HCT116 (cell line): ENCODE data around the gene STON1. TPM values are rescaled to one million over a fixed set of nuclear protein-coding genes. Genes with fewer than 3 reads are reported as not detected.

Experiments used
- ATAC-seq: fragments of 200-7000 bp; cut with Tn5 transposase; 2 replicates; pipeline ENCODE4 v1.9.1; 2020; ENCODE audit warnings: mild to moderate bottlenecking, moderate library complexity
- BruUV-seq: library from RNA; stranded (reverse); fragments of 400-500 nt; replicated peaks from 2 replicates; lab custom pipeline; 2021; lab: Mats Ljungman, UMichigan
- CTCF ChIA-PET: fragments of 300-600 bp; sonication (Branson Sonifier 250); formaldehyde crosslinking; loops from one replicate; lab custom pipeline; 2021; ENCODE audit warnings: antibody characterized with exemption; lab: Charles Lee
- POLR2A ChIA-PET: fragments of 300-600, 350-600 bp; sonication (Branson Sonifier 250); formaldehyde crosslinking; loops from one replicate; lab custom pipeline; 2021; ENCODE audit warnings: antibody characterized with exemption; lab: Charles Lee
- RAD21 ChIA-PET, 2 experiments: fragments of 300-600 bp; sonication (Branson Sonifier 250); formaldehyde crosslinking; loops; one replicate each; lab custom pipeline; 2023; ENCODE audit warnings: low total read pairs in 2 of 2; ENCODE audit not compliant: uncharacterized antibody in 2 of 2, unreplicated experiment in 2 of 2, low non-redundant PET in 1 of 2; lab: Charles Lee
- DNase-seq: peaks from one replicate; pipeline ENCODE4 v3.0.0-alpha.2; 2010; ENCODE audit warnings: low read depth, low spot score
- H2AFZ ChIP-seq: fragments of 200-600 bp; shearing (Covaris generic), sonication (generic); 2 replicates; pipeline ENCODE4 v1.6.1; 2017; ENCODE audit warnings: low read depth, mixed run types, mixed read lengths, antibody characterized with exemption, low read length; ENCODE audit not compliant: poor library complexity, severe bottlenecking
- H3K27ac ChIP-seq: 2 replicates; pipeline ENCODE4 v1.5.1; 2012; ENCODE audit warnings: low read depth, low read length
- H3K27me3 ChIP-seq: fragments of 200-600 bp; sonication (generic); 2 replicates; pipeline ENCODE4 v1.6.1; 2016; ENCODE audit warnings: mixed run types, low read length, mixed read lengths; ENCODE audit not compliant: insufficient read depth
- H3K36me3 ChIP-seq, 2 experiments: fragments of 200-500 bp in 1 of 2; fragments of 200-600 bp in 1 of 2; sonication (Bioruptor generic) in 1 of 2; sonication (generic) in 1 of 2; 2 replicates each; pipeline versions ENCODE4 v1.5.1 to v1.6.1; 2014 to 2016; ENCODE audit warnings: low read length in 2 of 2, inconsistent platforms in 1 of 2, mixed read lengths in 1 of 2, mixed run types in 1 of 2; ENCODE audit not compliant: insufficient read depth in 2 of 2, control insufficient read depth in 1 of 2
- H3K4me1 ChIP-seq, 2 experiments: fragments of 200-600 bp in 1 of 2; sonication (generic) in 1 of 2; 2 replicates each; pipeline versions ENCODE4 v1.5.1 to v1.6.1; 2012 to 2017; ENCODE audit warnings: low read length in 2 of 2, inconsistent platforms in 1 of 2, mild to moderate bottlenecking in 1 of 2, mixed read lengths in 1 of 2, mixed run types in 1 of 2, moderate library complexity in 1 of 2; ENCODE audit not compliant: insufficient read depth in 2 of 2, control insufficient read depth in 1 of 2
- H3K4me2 ChIP-seq: fragments of 200-600 bp; sonication (generic); 2 replicates; pipeline ENCODE4 v1.6.1; 2017; ENCODE audit warnings: mixed run types, low read length, mixed read lengths
- H3K4me3 ChIP-seq, 2 experiments: fragments of 200-600 bp in 1 of 2; sonication (generic) in 1 of 2; replicated peaks in 1 of 2; 2 replicates each; pipeline ENCODE4 v1.5.1; 2011 to 2016; ENCODE audit warnings: low read length in 2 of 2, control low read depth in 1 of 2, low read depth in 1 of 2, mild to moderate bottlenecking in 1 of 2, mixed read lengths in 1 of 2, mixed run types in 1 of 2
- H3K79me2 ChIP-seq: fragments of 200-600 bp; sonication (generic); 2 replicates; pipeline ENCODE4 v1.6.1; 2017; ENCODE audit warnings: mild to moderate bottlenecking, mixed run types, low read length, moderate library complexity, mixed read lengths; ENCODE audit not compliant: insufficient read depth
- H3K9ac ChIP-seq: fragments of 200-600 bp; sonication (generic); 2 replicates; pipeline ENCODE4 v1.6.1; 2016; ENCODE audit warnings: low read length, mixed read lengths
- H3K9me2 ChIP-seq: fragments of 200-600 bp; sonication (generic), shearing (Covaris generic); 2 replicates; pipeline ENCODE4 v1.6.1; 2017; ENCODE audit warnings: mixed run types, mild to moderate bottlenecking, moderate library complexity; ENCODE audit not compliant: insufficient read depth
- H3K9me3 ChIP-seq, 2 experiments: fragments of 200-500 bp in 1 of 2; fragments of 200-600 bp in 1 of 2; sonication (Bioruptor generic) in 1 of 2; sonication (generic) in 1 of 2; 2 replicates each; pipeline ENCODE4 v1.6.1; 2014 to 2017; ENCODE audit warnings: low read length in 2 of 2, mixed read lengths in 2 of 2, inconsistent platforms in 1 of 2, low read depth in 1 of 2, mild to moderate bottlenecking in 1 of 2, mixed run types in 1 of 2, moderate library complexity in 1 of 2; ENCODE audit not compliant: control insufficient read depth in 1 of 2, insufficient read depth in 1 of 2
- H4K20me1 ChIP-seq: fragments of 200-600 bp; sonication (generic), shearing (Covaris generic); 2 replicates; pipeline ENCODE4 v1.6.1; 2017; ENCODE audit warnings: mixed run types, mild to moderate bottlenecking, moderate library complexity; ENCODE audit not compliant: insufficient read depth
- CEBPB ChIP-seq: IDR thresholded peaks from 2 replicates; pipeline ENCODE4 v1.6.1; 2012; ENCODE audit warnings: low read depth
- ELF1 ChIP-seq: IDR thresholded peaks from 2 replicates; pipeline ENCODE4 v1.6.1; 2012; ENCODE audit warnings: low read depth, borderline replicate concordance
- EZH2phosphoT487 ChIP-seq: fragments of 200-600 bp; IDR thresholded peaks from 2 replicates; pipeline ENCODE4 v1.6.1; 2018; ENCODE audit warnings: antibody characterized with exemption, borderline replicate concordance
- JUND ChIP-seq: IDR thresholded peaks from 2 replicates; pipeline ENCODE4 v1.6.1; 2012
- POLR2AphosphoS5 ChIP-seq: IDR thresholded peaks from 2 replicates; pipeline ENCODE4 v1.6.1; 2011; ENCODE audit warnings: mild to moderate bottlenecking, low read depth, low read length, moderate library complexity
- RAD21 ChIP-seq: IDR thresholded peaks from 2 replicates; pipeline ENCODE4 v1.6.1; 2012; ENCODE audit warnings: low read depth, mild to moderate bottlenecking
- SP1 ChIP-seq: IDR thresholded peaks from 2 replicates; pipeline ENCODE4 v1.6.1; 2012; ENCODE audit warnings: low read depth
- intact Hi-C: fragments of 100-400 bp; cut with micrococcal nuclease; formaldehyde crosslinking; loops from 2 replicates; pipeline ENCODE4 v1.10.0; 2022
- total RNA-seq: library from RNA; stranded (reverse); gene quantifications from one replicate; pipeline ENCODE4 v1.2.1, GENCODE V29; 2021; ENCODE audit not compliant: unreplicated experiment
- TF ChIP-seq, protein P1 (sequence below): IDR thresholded peaks from 2 replicates; pipeline ENCODE4 v1.6.1; 2012
- TF ChIP-seq, protein P2 (sequence below), 3 experiments: fragments of 200-600 bp in 1 of 3; sonication (generic) in 1 of 3; IDR thresholded peaks in 2 of 3; conservative IDR thresholded peaks in 1 of 3; 2 replicates each; pipeline ENCODE4 v1.5.1; 2012 to 2017; ENCODE audit warnings: low read depth in 2 of 3, low read length in 2 of 3, antibody characterized with exemption in 1 of 3, borderline replicate concordance in 1 of 3, control low read depth in 1 of 3, mild to moderate bottlenecking in 1 of 3, mixed read lengths in 1 of 3, mixed run types in 1 of 3, moderate library complexity in 1 of 3; ENCODE audit not compliant: insufficient read depth in 1 of 3
- TF ChIP-seq, protein P3 (sequence below): IDR thresholded peaks from 2 replicates; pipeline ENCODE4 v1.6.1; 2011; ENCODE audit warnings: mild to moderate bottlenecking, low read length, moderate library complexity; ENCODE audit not compliant: insufficient replicate concordance; ENCODE audit errors: extremely low read depth
- TF ChIP-seq, protein P4 (sequence below): IDR thresholded peaks from 2 replicates; pipeline ENCODE4 v1.6.1; 2012; ENCODE audit warnings: low read depth

STON1 gene
- total RNA-seq, 1 experiment from 2014 or later: 1.4 TPM

DNA sequence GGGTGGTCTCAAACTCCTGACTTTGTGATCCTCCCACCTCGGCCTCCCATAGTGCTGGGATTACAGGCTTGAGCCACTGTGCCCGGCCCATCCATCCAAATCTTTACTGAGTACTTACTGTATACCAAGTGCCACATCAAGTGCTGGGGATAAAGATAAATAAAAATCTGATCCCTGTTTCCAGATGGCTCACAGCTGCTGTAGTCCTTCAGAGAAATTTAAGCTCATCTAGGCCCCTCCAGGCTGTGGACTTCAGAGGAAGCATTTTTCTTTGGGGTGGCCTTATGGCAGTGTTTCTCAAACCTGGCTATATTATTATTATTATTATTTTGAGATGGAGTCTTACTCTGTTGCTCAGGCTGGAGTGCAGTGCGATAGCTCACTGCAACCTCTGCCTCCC lies 54.0 kb downstream of the STON1 start:
- H3K27ac ChIP-seq: no peak overlapping the region

More for the DNA sequence above, 54.0 kb downstream of the STON1 start:
- Histone ChIP-seq H3K4me2 (no peak overlapping the region), H3K9me2 (no peaks in the 10 kb centered on the region), H3K36me3 (no peaks in the 10 kb centered on the region), H3K4me1 (no peaks in the 10 kb centered on the region), H3K9me3 (no peaks in the 10 kb centered on the region), H3K27me3 (no peaks in the 10 kb centered on the region), H3K79me2 (no peaks in the 10 kb centered on the region), H3K9ac (no peak overlapping the region), H2AFZ (no peak overlapping the region), H3K4me3 (no peak overlapping the region), H4K20me1 (no peaks in the 10 kb centered on the region)
- TF ChIP-seq JUND (no peak), ELF1 (no peak), RAD21 (no peak), EZH2phosphoT487 (no peak), CEBPB (no peak), SP1 (no peak), POLR2AphosphoS5 (no peak)
- TF ChIP-seq, protein P1, sequence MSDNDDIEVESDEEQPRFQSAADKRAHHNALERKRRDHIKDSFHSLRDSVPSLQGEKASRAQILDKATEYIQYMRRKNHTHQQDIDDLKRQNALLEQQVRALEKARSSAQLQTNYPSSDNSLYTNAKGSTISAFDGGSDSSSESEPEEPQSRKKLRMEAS: no peak
- TF ChIP-seq, protein P2, sequence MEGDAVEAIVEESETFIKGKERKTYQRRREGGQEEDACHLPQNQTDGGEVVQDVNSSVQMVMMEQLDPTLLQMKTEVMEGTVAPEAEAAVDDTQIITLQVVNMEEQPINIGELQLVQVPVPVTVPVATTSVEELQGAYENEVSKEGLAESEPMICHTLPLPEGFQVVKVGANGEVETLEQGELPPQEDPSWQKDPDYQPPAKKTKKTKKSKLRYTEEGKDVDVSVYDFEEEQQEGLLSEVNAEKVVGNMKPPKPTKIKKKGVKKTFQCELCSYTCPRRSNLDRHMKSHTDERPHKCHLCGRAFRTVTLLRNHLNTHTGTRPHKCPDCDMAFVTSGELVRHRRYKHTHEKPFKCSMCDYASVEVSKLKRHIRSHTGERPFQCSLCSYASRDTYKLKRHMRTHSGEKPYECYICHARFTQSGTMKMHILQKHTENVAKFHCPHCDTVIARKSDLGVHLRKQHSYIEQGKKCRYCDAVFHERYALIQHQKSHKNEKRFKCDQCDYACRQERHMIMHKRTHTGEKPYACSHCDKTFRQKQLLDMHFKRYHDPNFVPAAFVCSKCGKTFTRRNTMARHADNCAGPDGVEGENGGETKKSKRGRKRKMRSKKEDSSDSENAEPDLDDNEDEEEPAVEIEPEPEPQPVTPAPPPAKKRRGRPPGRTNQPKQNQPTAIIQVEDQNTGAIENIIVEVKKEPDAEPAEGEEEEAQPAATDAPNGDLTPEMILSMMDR (IDR thresholded peaks at IDR 0.05 in 2 of 3, conservative IDR thresholded peaks at IDR 0.05 in 1 of 3; ENCODE audit: borderline replicate concordance in 1 of 3, insufficient read depth in 1 of 3, low read depth in 2 of 3, low read length in 2 of 3): no peak
- TF ChIP-seq, protein P3, sequence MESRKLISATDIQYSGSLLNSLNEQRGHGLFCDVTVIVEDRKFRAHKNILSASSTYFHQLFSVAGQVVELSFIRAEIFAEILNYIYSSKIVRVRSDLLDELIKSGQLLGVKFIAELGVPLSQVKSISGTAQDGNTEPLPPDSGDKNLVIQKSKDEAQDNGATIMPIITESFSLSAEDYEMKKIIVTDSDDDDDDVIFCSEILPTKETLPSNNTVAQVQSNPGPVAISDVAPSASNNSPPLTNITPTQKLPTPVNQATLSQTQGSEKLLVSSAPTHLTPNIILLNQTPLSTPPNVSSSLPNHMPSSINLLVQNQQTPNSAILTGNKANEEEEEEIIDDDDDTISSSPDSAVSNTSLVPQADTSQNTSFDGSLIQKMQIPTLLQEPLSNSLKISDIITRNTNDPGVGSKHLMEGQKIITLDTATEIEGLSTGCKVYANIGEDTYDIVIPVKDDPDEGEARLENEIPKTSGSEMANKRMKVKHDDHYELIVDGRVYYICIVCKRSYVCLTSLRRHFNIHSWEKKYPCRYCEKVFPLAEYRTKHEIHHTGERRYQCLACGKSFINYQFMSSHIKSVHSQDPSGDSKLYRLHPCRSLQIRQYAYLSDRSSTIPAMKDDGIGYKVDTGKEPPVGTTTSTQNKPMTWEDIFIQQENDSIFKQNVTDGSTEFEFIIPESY: no peak
- TF ChIP-seq, protein P4, sequence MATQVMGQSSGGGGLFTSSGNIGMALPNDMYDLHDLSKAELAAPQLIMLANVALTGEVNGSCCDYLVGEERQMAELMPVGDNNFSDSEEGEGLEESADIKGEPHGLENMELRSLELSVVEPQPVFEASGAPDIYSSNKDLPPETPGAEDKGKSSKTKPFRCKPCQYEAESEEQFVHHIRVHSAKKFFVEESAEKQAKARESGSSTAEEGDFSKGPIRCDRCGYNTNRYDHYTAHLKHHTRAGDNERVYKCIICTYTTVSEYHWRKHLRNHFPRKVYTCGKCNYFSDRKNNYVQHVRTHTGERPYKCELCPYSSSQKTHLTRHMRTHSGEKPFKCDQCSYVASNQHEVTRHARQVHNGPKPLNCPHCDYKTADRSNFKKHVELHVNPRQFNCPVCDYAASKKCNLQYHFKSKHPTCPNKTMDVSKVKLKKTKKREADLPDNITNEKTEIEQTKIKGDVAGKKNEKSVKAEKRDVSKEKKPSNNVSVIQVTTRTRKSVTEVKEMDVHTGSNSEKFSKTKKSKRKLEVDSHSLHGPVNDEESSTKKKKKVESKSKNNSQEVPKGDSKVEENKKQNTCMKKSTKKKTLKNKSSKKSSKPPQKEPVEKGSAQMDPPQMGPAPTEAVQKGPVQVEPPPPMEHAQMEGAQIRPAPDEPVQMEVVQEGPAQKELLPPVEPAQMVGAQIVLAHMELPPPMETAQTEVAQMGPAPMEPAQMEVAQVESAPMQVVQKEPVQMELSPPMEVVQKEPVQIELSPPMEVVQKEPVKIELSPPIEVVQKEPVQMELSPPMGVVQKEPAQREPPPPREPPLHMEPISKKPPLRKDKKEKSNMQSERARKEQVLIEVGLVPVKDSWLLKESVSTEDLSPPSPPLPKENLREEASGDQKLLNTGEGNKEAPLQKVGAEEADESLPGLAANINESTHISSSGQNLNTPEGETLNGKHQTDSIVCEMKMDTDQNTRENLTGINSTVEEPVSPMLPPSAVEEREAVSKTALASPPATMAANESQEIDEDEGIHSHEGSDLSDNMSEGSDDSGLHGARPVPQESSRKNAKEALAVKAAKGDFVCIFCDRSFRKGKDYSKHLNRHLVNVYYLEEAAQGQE: no peak
- ChIA-PET CTCF (interaction anchor here (0.6 kb wide), 1 partner anchor 21 kb away, joined by 5 read pairs; no protein-coding TSS in a partner anchor), POLR2A (no interaction called here), RAD21 (no interaction called here)
- intact Hi-C loops: no loop called here
- DNase-seq (no peak), ATAC-seq (no peak)
- BruUV-seq: no TSS peak
